Uterus (tissue), 4 donors: ENCODE results near the gene THOC1. TPM values are rescaled to one million over a fixed set of nuclear protein-coding genes. Genes with fewer than 3 reads are reported as not detected.

Experiments
- DNase-seq, 2 donors: peaks; one replicate each; pipeline ENCODE4 v3.0.0-alpha.2; 2019 to 2020
- H3K27ac ChIP-seq, 2 donors: fragments of 200-600 bp; sonication (generic); 1 replicate in 1 of 2; 2 replicates in 1 of 2; pipeline ENCODE4 v1.5.1; 2016 to 2018
- H3K27me3 ChIP-seq, 2 donors: fragments of 200-600 bp; sonication (generic); one replicate each; pipeline ENCODE4 v1.5.1; 2018 to 2019; ENCODE audit warnings: control low read depth in 1 of 2
- H3K36me3 ChIP-seq, 2 donors: fragments of 200-600 bp; sonication (generic); one replicate each; pipeline ENCODE4 v1.5.1; 2019; ENCODE audit warnings: control low read depth in 1 of 2
- H3K4me1 ChIP-seq, 2 donors: fragments of 200-600 bp; sonication (generic); one replicate each; pipeline ENCODE4 v1.5.1; 2018 to 2019; ENCODE audit warnings: control low read depth in 1 of 2
- H3K4me3 ChIP-seq, 2 donors: fragments of 200-600 bp; sonication (generic); 1 replicate in 1 of 2; 2 replicates in 1 of 2; pipeline ENCODE4 v1.5.1; 2018 to 2019; ENCODE audit warnings: mild to moderate bottlenecking in 1 of 2
- H3K9me3 ChIP-seq, 2 donors: fragments of 200-600 bp; sonication (generic); one replicate each; pipeline ENCODE4 v1.5.1; 2019; ENCODE audit warnings: control low read depth in 1 of 2
- CTCF ChIP-seq, 4 experiments: fragments of 200-600 bp in 2 of 4; fragments of 450-650 bp in 2 of 4; sonication (generic) in 2 of 4; IDR thresholded peaks; one replicate each; pipeline ENCODE4 v1.5.1; 2016 to 2019; ENCODE audit warnings: antibody characterized with exemption in 4 of 4, mild to moderate bottlenecking in 2 of 4, moderate library complexity in 1 of 4
- POLR2A ChIP-seq, 2 donors: fragments of 450-650 bp; IDR thresholded peaks; one replicate each; pipeline ENCODE4 v1.6.1; 2016; ENCODE audit warnings: antibody characterized with exemption in 2 of 2, mild to moderate bottlenecking in 1 of 2, moderate library complexity in 1 of 2
- intact Hi-C: fragments of 100-400 bp; cut with DNase I; formaldehyde crosslinking; loops from one replicate; pipeline ENCODE4 v1.15.1; 2023; ENCODE audit warnings: low total_unique reads
- total RNA-seq, 4 donors: library from RNA; depleted of rRNA in 3 of 4; stranded (reverse); fragments of >200 nt in 3 of 4; gene quantifications; one replicate each; pipeline versions ENCODE4 v1.1.0 to v1.2.4, GENCODE V29; 2014 to 2023
- donor health status: DM: yes; HTN: yes; CAD: no.

THOC1 gene
- total RNA-seq, 4 donors from 2014 or later = 58.2 to 245 (median 98.6) TPM

GRCh38 chr18:199214-199613 lies 68.6 kb downstream of the THOC1 start:
- H3K36me3 ChIP-seq = no peaks in the 10 kb centered on the region
- DNase-seq = no peak
- TF ChIP-seq POLR2A (IDR thresholded peaks at IDR 0.05) (no peak), CTCF (IDR thresholded peaks at IDR 0.05) (no peak)
- H3K27ac ChIP-seq = no peak overlapping the region
- H3K4me1 ChIP-seq = no peaks in the 10 kb centered on the region
- H3K27me3 ChIP-seq = no peaks in the 10 kb centered on the region
- intact Hi-C loops = no loop called here
- no peaks in the 10 kb centered on the region for H3K9me3 ChIP-seq
- no peak overlapping the region for H3K4me3 ChIP-seq

- H3K9me3 ChIP-seq = no peaks in the 10 kb centered on the region
- no peak overlapping the region for H3K4me3 ChIP-seq
- no peaks in the 10 kb centered on the region for H3K36me3 ChIP-seq
- H3K4me1 ChIP-seq = no peaks in the 10 kb centered on the region
- intact Hi-C loops = no loop called here
- no peaks in the 10 kb centered on the region for H3K27me3 ChIP-seq
- no peak overlapping the region for H3K27ac ChIP-seq
- no peak for DNase-seq
- TF ChIP-seq POLR2A (IDR thresholded peaks at IDR 0.05) = no peak
- TF ChIP-seq CTCF (IDR thresholded peaks at IDR 0.05) = no peak
These were observed 72.2 kb downstream of the THOC1 start for GRCh38 chr18:195651-196050.

GRCh38 chr18:192801-193200 lies 75.0 kb downstream of the THOC1 start:
- Histone ChIP-seq H3K27ac (no peak overlapping the region), H3K4me3 (no peak overlapping the region), H3K27me3 (no peaks in the 10 kb centered on the region), H3K4me1 (no peaks in the 10 kb centered on the region), H3K9me3 (no peaks in the 10 kb centered on the region), H3K36me3 (peaks cover 0 to 3% of the 10 kb centered on the region in 2 donors)
- no peak for TF ChIP-seq POLR2A (IDR thresholded peaks at IDR 0.05)
- TF ChIP-seq CTCF (IDR thresholded peaks at IDR 0.05) = no peak
- intact Hi-C loops = no loop called here
- DNase-seq = no peak

GRCh38 chr18:191725-192124 lies 76.1 kb downstream of the THOC1 start:
- Histone ChIP-seq H3K27me3 (no peaks in the 10 kb centered on the region), H3K27ac (no peak overlapping the region), H3K9me3 (no peaks in the 10 kb centered on the region), H3K36me3 (peaks cover 0 to 3% of the 10 kb centered on the region in 2 donors), H3K4me1 (no peaks in the 10 kb centered on the region), H3K4me3 (no peak overlapping the region)
- DNase-seq = no peak
- intact Hi-C loops = no loop called here
- no peak for TF ChIP-seq POLR2A (IDR thresholded peaks at IDR 0.05)
- TF ChIP-seq CTCF (IDR thresholded peaks at IDR 0.05) = no peak

GRCh38 chr18:189254-189653 lies 78.6 kb downstream of the THOC1 start:
- DNase-seq = no peak
- peaks cover 0 to 3% of the 10 kb centered on the region in 2 donors for H3K36me3 ChIP-seq
- no peak overlapping the region for H3K27ac ChIP-seq
- no peaks in the 10 kb centered on the region for H3K27me3 ChIP-seq
- no peak for TF ChIP-seq POLR2A (IDR thresholded peaks at IDR 0.05)
- no peak for TF ChIP-seq CTCF (IDR thresholded peaks at IDR 0.05)
- no peaks in the 10 kb centered on the region for H3K4me1 ChIP-seq
- intact Hi-C loops = no loop called here
- no peaks in the 10 kb centered on the region for H3K9me3 ChIP-seq
- no peak overlapping the region for H3K4me3 ChIP-seq
